IPS DF 6.9 (cell line): ENCODE measurements around the gene NSFL1C.
"Not testable (repeated sequence)": the region's sequence is repeated elsewhere in the genome, so short reads cannot be mapped to it uniquely, and the experiment has no call there.

ENCODE experiments used
- DNase-seq: peaks from one replicate; pipeline ENCODE4 v3.0.0-alpha.2; 2013; ENCODE audit warnings: low read depth, low spot score
- H3K27ac ChIP-seq: one replicate; pipeline ENCODE4 v1.5.1; 2013; ENCODE audit warnings: low read length, control low read depth
- H3K27me3 ChIP-seq: 2 replicates; pipeline ENCODE4 v1.6.1; 2013; ENCODE audit warnings: mild to moderate bottlenecking, low read length; ENCODE audit not compliant: control insufficient read depth, insufficient read depth
- H3K36me3 ChIP-seq: 2 replicates; pipeline ENCODE4 v1.6.1; 2013; ENCODE audit warnings: low read length; ENCODE audit not compliant: control insufficient read depth, insufficient read depth
- H3K4me1 ChIP-seq: 2 replicates; pipeline ENCODE4 v1.6.1; 2013; ENCODE audit warnings: low read length; ENCODE audit not compliant: control insufficient read depth, insufficient read depth
- H3K4me3 ChIP-seq: 2 replicates; pipeline ENCODE4 v1.5.1; 2013; ENCODE audit warnings: mild to moderate bottlenecking, low read length
- H3K9me3 ChIP-seq: 2 replicates; pipeline ENCODE4 v1.6.1; 2013; ENCODE audit warnings: low read length, inconsistent platforms; ENCODE audit not compliant: control insufficient read depth, insufficient read depth
- WGBS: extraction: QIAGEN DNeasy Blood & Tissue Kit; methylation state at CpG from one replicate; pipeline ENCODE4 v1.1.7; 2013; ENCODE audit warnings: mixed read lengths, missing lambda C conversion rate; ENCODE audit not compliant: insufficient read length, insufficient coverage; 5-methylcytosine and 5-hydroxymethylcytosine counted together

The NSFL1C gene

DNA sequence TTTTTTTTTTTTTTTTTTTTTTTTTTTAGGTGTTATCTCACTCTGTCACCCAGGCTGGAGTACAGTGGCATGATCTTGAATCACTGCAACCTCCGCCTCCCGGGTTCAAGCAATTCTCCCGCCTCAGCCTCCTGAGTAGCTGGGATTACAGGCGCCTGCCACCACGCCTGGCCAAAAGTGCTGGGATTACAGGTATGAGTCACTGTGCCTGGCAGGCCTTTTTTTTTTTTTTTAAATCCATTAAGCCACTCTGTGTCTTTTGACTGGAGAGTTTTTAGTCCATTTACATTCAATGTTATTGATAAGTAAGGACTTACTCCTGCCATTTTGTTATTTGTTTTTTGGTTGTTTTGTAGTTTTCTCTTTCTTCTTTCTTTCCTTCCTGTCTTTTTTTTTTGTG lies 30.7 kb upstream of the NSFL1C start:
- H3K9me3 ChIP-seq, H3K27me3 ChIP-seq, H3K36me3 ChIP-seq, H3K4me3 ChIP-seq, DNase-seq, H3K27ac ChIP-seq, H3K4me1 ChIP-seq: not testable (repeated sequence)
- no CpG with 5 or more reads among the region's 5 CpGs for WGBS

DNA sequence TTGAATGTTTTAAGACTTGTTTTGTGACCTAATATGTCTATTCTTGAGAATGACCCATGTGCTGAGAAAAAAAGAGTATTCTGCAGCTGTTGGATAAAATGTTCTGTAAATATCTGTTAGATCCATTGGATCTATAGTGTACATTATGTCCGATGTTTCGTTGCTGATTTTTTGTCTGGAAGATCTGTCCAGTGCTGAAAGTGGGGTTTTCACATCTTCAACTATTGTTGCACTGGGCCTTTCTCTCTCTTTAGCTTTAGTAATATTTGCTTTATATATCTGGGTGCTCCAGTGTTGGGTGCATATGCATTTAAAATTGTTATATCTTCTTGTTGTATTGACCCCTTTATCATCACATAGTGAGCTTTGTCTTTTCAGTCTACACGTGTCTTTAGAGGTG lies 30.3 kb upstream of the NSFL1C start:
- Histone ChIP-seq H3K4me3 (no peak overlapping the region), H3K27me3 (no peaks in the 10 kb centered on the region), H3K4me1 (no peaks in the 10 kb centered on the region), H3K36me3 (no peaks in the 10 kb centered on the region), H3K9me3 (no peaks in the 10 kb centered on the region), H3K27ac (no peak overlapping the region)
- no peak for DNase-seq
- no CpG with 5 or more reads among the region's 3 CpGs for WGBS

DNA sequence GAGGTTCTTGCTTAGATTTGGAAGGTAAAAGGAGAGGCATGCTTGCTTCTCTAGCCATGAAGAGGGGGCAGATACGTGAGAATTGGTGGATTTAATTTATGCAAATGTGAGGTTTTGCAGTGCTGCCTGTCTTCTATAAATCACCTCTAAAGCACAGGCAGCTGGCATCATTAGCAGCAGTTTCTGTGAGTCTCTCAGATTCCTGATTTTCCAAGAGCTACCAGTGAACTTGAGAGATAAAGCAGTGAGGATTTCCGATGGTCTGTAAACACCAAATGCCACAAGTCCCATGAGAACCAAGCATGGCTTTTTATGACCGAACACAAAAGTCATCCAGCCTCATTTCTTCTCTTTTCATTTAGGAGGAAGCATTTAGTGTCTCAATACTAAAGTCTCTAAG lies 27.8 kb upstream of the NSFL1C start:
- no peaks in the 10 kb centered on the region for H3K4me1 ChIP-seq
- DNase-seq, result no peak
- WGBS, result no CpG with 5 or more reads among the region's 3 CpGs
- H3K27me3 ChIP-seq, result no peaks in the 10 kb centered on the region
- no peak overlapping the region for H3K4me3 ChIP-seq
- H3K27ac ChIP-seq, result no peak overlapping the region
- no peaks in the 10 kb centered on the region for H3K9me3 ChIP-seq
- H3K36me3 ChIP-seq, result no peaks in the 10 kb centered on the region

DNA sequence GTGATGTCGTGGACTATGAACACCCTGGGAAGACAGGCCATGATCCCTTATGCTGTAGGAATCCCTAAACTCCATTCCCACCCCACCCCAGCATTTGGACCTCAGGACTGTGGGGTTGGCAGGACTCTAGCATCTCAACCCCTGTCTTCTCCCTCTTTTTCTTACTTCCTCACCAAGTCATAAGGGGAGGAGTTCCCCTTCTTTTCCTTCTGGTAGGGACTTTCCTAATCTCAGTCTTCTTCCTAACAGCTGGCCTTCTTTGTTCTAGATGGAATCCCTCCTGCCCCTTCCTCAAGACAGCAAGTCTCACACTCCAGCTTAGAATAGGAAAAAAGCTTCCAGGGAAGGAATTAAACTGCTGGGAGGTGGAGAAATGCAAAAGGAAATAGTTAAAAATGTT lies 26.9 kb upstream of the NSFL1C start:
- H3K4me3 ChIP-seq, result no peak overlapping the region
- no peak for DNase-seq
- H3K9me3 ChIP-seq, result no peaks in the 10 kb centered on the region
- no peak overlapping the region for H3K27ac ChIP-seq
- no peaks in the 10 kb centered on the region for H3K27me3 ChIP-seq
- H3K4me1 ChIP-seq, result no peaks in the 10 kb centered on the region
- H3K36me3 ChIP-seq, result no peaks in the 10 kb centered on the region
- WGBS, result no CpG with 5 or more reads among the region's 1 CpG

DNA sequence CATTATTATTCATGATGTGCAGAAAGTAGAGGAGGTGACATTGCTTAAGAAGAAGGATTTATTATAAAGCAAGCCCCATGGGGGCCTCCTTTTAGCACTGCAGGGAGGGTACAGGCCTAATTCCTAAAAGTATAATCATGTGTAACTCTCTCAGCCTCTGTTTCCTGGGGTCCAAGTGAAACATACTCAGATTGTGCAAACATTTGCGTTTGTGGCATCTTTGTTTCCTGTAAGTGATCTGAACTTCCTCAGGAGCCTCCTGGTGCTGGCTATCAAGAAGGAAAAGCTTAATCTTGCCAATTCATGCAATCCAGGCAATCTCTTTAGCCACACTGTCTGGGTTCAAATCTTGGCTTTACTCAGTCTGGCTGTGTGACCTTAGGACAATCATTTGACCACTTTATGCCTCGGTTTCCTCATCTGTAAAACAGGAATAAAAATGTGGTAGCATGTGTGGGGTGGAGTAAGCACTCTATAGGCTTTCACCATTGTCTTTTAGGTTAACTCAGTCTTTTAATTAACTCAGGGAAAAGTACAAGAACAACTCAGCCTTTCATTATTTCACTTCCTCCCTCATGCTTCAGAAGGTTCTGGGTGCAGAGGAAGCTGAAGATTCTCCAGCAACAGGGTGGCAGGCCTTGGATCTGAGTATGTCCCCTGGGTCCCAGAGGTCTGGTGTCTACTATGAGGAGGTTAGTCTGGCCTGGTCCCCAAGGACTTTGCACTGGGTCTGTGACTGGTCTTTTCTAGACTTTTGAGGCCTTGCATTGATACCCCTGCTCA lies 25.4 kb upstream of the NSFL1C start:
- no peak for DNase-seq
- H3K4me3 ChIP-seq, result no peak overlapping the region
- no peaks in the 10 kb centered on the region for H3K9me3 ChIP-seq
- WGBS, result no CpG with 5 or more reads among the region's 2 CpGs
- H3K4me1 ChIP-seq, result no peaks in the 10 kb centered on the region
- no peaks in the 10 kb centered on the region for H3K27me3 ChIP-seq
- no peak overlapping the region for H3K27ac ChIP-seq
- no peaks in the 10 kb centered on the region for H3K36me3 ChIP-seq

DNA sequence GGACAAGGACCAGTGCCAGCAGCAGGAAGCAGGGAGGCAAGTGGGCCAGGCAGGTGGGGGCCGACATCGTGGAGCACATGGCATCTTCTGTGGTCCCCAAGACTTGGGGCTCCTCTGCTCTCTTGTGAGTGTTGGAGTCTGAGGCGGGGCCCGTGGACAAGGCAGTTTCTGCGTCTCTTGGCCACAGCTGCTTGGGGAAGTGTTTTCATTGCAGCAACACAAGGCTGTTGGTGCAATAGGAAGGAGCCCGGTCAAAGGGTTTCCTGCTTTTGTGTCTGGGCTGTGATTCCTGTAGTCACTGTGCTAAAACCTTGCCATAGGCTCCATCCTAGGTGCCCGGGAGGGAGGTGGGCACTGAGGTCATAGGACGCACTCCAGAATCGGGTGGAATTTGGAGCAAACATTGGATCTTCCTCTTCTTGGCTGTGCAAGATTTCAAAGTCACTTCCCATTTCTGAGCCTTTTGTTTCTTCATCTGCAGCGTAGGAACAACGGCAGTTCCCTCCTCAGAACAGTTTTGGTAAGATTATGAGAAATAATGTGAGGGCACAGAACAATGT lies 24.7 kb upstream of the NSFL1C start, which contains the start of gene SIRPB2:
TSS of gene SIRPB2 (minus strand) at position 140 of the 560 bp plus-strand sequence. CDS start at position 79, 61 bp downstream.
- WGBS, result no CpG with 5 or more reads among the region's 11 CpGs
- no peak for DNase-seq
- no peaks in the 10 kb centered on the region for H3K4me1 ChIP-seq
- H3K4me3 ChIP-seq, result no peak within 1 kb of the TSS
- H3K36me3 ChIP-seq, result no peaks in the 10 kb centered on the region
- no peaks in the 10 kb centered on the region for H3K9me3 ChIP-seq
- no peaks in the 10 kb centered on the region for H3K27me3 ChIP-seq
- no peak within 1 kb of the TSS for H3K27ac ChIP-seq

DNA sequence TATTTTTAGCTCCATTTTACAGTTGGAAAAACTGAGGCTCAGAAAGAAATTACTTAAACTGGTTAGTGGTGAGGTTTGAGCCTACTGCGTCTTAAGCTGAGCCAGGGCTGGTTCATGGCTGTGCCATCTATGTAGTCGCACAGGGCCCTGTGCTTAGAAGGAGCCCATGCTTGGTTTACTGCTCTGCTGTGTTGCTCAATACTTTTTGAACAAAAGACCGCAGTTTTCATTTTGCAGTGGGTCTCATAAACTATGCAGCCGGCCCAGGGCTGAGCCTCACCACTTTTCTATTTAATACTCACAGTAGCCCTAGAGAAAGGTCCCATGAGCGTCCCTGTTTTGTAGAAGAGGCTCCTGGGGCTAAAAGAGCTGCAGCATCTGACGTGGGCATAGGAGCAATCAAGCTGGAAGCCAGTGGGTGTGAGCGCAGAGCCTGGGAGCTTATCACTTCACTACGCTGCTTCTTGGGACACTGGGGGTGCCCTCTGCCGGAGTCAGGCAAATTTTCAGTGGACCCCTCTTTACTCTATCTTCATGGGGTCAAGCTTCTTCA lies 24.1 kb upstream of the NSFL1C start:
- Histone ChIP-seq H3K4me1 (no peaks in the 10 kb centered on the region), H3K4me3 (no peak overlapping the region), H3K36me3 (no peaks in the 10 kb centered on the region), H3K27me3 (no peaks in the 10 kb centered on the region), H3K9me3 (no peaks in the 10 kb centered on the region), H3K27ac (no peak overlapping the region)
- WGBS, result no CpG with 5 or more reads among the region's 9 CpGs
- DNase-seq, result no peak

DNA sequence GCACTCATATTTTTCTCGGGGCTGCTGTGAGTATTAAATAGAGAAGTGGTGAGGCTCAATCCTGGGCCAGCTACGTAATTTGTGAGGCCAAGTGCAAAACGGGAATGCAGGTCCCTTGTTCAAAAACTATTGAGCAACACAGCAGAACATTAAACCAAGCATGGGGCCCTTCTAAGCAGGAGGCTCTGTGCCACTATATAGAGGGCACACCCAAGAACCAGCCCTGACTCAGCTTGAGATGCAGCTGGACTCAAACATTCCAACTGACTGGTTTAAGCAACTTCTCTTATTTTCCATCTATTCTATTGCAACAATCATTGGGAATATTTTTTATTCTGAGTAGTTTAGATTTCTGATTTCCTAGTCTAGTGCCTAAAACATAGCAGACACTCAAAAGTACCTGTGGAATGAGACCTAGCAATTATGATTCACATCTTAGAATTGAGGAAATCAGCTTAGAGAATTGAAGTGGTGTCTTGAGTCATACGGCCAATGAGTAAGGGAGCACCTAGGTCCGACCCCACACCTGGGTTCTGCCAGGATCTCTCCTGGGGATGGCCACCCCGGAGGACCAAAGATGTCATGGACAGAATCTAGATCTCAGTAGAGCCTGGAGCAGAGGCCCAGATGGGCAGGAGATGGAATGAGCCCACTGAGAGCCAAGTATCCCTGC lies 23.3 kb upstream of the NSFL1C start:
- no peak overlapping the region for H3K4me3 ChIP-seq
- no peaks in the 10 kb centered on the region for H3K27me3 ChIP-seq
- DNase-seq, result no peak
- H3K9me3 ChIP-seq, result no peaks in the 10 kb centered on the region
- no peaks in the 10 kb centered on the region for H3K4me1 ChIP-seq
- no peaks in the 10 kb centered on the region for H3K36me3 ChIP-seq
- H3K27ac ChIP-seq, result no peak overlapping the region
- no CpG with 5 or more reads among the region's 6 CpGs for WGBS

DNA sequence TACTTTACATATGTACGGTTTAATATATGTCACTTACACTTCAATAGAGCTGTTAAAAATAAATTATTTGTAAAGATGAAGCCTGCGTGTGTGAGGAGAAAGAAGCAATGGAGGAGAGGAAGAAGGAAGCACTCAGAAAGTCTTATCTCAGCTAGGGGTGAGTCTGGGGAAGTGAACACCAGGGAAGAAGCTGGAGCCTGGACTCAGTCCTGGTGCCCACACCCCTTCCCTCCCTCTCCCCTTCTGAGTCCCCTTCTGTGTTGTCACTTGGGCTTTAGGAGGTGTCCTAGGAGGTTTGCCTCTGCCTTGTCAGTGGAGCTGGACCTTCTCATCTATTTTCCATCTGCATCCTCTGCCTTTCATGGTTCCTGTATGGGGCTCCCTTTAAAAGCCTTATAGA lies 22.7 kb upstream of the NSFL1C start:
- no peaks in the 10 kb centered on the region for H3K27me3 ChIP-seq
- WGBS, result no CpG with 5 or more reads among the region's 2 CpGs
- no peaks in the 10 kb centered on the region for H3K4me1 ChIP-seq
- H3K9me3 ChIP-seq, result no peaks in the 10 kb centered on the region
- H3K4me3 ChIP-seq, result no peak overlapping the region
- no peaks in the 10 kb centered on the region for H3K36me3 ChIP-seq
- H3K27ac ChIP-seq, result no peak overlapping the region
- DNase-seq, result no peak

DNA sequence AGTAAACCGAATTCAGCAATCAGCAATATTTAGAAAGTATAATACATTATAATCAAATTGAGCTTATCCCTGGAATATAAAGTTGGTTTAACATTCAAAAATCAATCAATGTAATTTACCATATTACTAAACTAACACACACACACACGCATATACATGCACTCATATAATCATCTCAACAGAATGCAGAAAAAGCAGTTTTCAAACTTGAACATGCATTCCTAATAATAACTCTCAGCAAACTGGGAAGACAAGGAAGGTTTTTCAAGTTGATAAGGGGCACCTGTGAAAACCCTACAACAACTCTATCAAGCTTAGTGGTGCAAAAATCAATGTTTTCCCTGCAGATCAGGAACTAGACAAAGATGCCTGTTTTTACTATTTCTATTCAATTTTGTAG lies 19.9 kb upstream of the NSFL1C start:
- Histone ChIP-seq H3K4me3 (no peak overlapping the region), H3K9me3 (no peaks in the 10 kb centered on the region), H3K4me1 (no peaks in the 10 kb centered on the region), H3K27me3 (no peaks in the 10 kb centered on the region), H3K36me3 (no peaks in the 10 kb centered on the region), H3K27ac (no peak overlapping the region)
- DNase-seq, result no peak
- WGBS, result 100% methylated on average over 1 of the region's 2 CpGs
